22Rv1 (cell line): ENCODE data around the gene SDK1.

Source experiments
- ZFX ChIP-seq: fragments of 450-650 bp; IDR thresholded peaks from 2 replicates; pipeline ENCODE4 v1.6.1; 2017; ENCODE audit warnings: antibody characterized with exemption, borderline replicate concordance
- TF ChIP-seq, protein P1 (sequence below): fragments of 450-650 bp; IDR thresholded peaks from 2 replicates; pipeline ENCODE4 v1.5.1; 2017; ENCODE audit warnings: mild to moderate bottlenecking

DNA sequence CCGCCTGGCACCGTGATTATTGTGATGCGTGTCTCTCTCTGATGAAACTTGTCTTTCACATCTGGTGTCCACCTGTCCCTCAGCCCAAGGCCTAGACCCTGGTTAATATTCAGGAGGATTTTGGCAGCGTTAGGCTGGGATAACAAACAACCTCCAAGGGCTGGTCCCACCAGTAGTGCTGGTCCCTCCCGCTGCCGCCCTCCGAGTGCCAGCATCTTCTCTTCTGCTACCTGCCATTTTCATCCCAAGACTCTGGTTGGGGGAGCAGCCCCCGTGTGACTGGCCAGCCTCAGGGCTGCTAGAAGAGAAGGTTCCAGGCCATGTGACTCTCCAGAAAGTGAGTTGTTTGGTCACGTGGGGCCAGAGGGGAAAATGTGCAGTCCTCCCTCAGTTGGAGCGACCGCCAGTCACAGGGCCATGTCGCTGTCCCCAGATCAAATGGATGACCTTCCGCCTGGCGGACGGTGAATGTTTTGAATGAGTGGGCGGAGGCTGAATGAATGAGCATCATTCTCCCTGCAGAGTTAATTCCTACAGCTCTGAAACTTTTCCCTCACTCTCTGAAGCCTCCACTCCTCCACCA lies 901.2 kb downstream of the SDK1 start:
- TF ChIP-seq, protein P1, sequence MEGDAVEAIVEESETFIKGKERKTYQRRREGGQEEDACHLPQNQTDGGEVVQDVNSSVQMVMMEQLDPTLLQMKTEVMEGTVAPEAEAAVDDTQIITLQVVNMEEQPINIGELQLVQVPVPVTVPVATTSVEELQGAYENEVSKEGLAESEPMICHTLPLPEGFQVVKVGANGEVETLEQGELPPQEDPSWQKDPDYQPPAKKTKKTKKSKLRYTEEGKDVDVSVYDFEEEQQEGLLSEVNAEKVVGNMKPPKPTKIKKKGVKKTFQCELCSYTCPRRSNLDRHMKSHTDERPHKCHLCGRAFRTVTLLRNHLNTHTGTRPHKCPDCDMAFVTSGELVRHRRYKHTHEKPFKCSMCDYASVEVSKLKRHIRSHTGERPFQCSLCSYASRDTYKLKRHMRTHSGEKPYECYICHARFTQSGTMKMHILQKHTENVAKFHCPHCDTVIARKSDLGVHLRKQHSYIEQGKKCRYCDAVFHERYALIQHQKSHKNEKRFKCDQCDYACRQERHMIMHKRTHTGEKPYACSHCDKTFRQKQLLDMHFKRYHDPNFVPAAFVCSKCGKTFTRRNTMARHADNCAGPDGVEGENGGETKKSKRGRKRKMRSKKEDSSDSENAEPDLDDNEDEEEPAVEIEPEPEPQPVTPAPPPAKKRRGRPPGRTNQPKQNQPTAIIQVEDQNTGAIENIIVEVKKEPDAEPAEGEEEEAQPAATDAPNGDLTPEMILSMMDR, result no peak
- TF ChIP-seq ZFX, result no peak
